Inferior parietal cortex (tissue), 1 donor: ENCODE measurements around the gene GALNT7.
"Not testable (repeated sequence)": the region's sequence is repeated elsewhere in the genome, so short reads cannot be mapped to it uniquely, and the experiment has no call there.

Source experiments
- DNase-seq: peaks from one replicate; pipeline ENCODE4 v3.0.0-alpha.2; 2016; ENCODE audit errors: extremely low spot score

GALNT7 gene

GRCh38 chr4:173165706-173166105 is 2.9 kb upstream of the GALNT7 start:
- DNase-seq: no peak

GRCh38 chr4:173166491-173166890 is 2.1 kb upstream of the GALNT7 start:
- no peak for DNase-seq

GRCh38 chr4:173167758-173168395 is 734 bp upstream of the GALNT7 start:
- peak; percentile 55 for DNase-seq

- no peak for DNase-seq
Observed at GRCh38 chr4:173169178-173169427, 492 bp downstream of the GALNT7 start.

GRCh38 chr4:173169428-173170181 is 994 bp downstream of the GALNT7 start:
- DNase-seq: peak; percentile 44

GRCh38 chr4:173170182-173170778 is 1.7 kb downstream of the GALNT7 start:
- DNase-seq: peak; percentile 42

- no peak for DNase-seq
Observed at GRCh38 chr4:173171098-173171497, 2.5 kb downstream of the GALNT7 start.

GRCh38 chr4:173171987-173172386 is 3.4 kb downstream of the GALNT7 start:
- no peak for DNase-seq

GRCh38 chr4:173174184-173174583 is 5.6 kb downstream of the GALNT7 start:
- DNase-seq: no peak

- DNase-seq: no peak
Observed at GRCh38 chr4:173174594-173175012, 6.0 kb downstream of the GALNT7 start.

GRCh38 chr4:173176010-173176409 is 7.4 kb downstream of the GALNT7 start:
- no peak for DNase-seq

- DNase-seq: no peak
Observed at GRCh38 chr4:173177232-173177631, 8.6 kb downstream of the GALNT7 start.

GRCh38 chr4:173178144-173178543 is 9.5 kb downstream of the GALNT7 start:
- no peak for DNase-seq

- no peak for DNase-seq
Observed at GRCh38 chr4:173181848-173182247, 13.2 kb downstream of the GALNT7 start.

- DNase-seq: no peak
Observed at GRCh38 chr4:173182403-173182802, 13.8 kb downstream of the GALNT7 start.

- not testable (repeated sequence) for DNase-seq
Observed at GRCh38 chr4:173183659-173184247, 15.1 kb downstream of the GALNT7 start.

- no peak for DNase-seq
Observed at GRCh38 chr4:173185847-173186510, 17.4 kb downstream of the GALNT7 start.

GRCh38 chr4:173187732-173188131 is 19.1 kb downstream of the GALNT7 start:
- no peak for DNase-seq

- DNase-seq: no peak
Observed at GRCh38 chr4:173188648-173189047, 20.0 kb downstream of the GALNT7 start.

GRCh38 chr4:173189117-173189693 is 20.6 kb downstream of the GALNT7 start:
- no peak for DNase-seq

- DNase-seq: no peak
Observed at GRCh38 chr4:173191623-173192041, 23.0 kb downstream of the GALNT7 start.
